Measurements from ENCODE around the gene CHTF18.

- TF ChIP-seq CTCF (IDR thresholded peaks at IDR 0.05 in 8 of 11, conservative IDR thresholded peaks at IDR 0.05 in 3 of 11) (no peak), POLR2A (IDR thresholded peaks at IDR 0.05) (no peak)
Observed at GRCh38 chr16:769934-770333, 18.5 kb upstream of the CHTF18 start.
